Stromal cell of bone marrow (primary cell): ENCODE results near the gene IFNK.
A peak's percentile ranks its signal among the peaks of the same experiment; 100 is the strongest.

Experiments
- DNase-seq: peaks from one replicate; pipeline ENCODE4 v3.0.0-alpha.2; 2012; ENCODE audit warnings: low read depth

The IFNK gene

DNA sequence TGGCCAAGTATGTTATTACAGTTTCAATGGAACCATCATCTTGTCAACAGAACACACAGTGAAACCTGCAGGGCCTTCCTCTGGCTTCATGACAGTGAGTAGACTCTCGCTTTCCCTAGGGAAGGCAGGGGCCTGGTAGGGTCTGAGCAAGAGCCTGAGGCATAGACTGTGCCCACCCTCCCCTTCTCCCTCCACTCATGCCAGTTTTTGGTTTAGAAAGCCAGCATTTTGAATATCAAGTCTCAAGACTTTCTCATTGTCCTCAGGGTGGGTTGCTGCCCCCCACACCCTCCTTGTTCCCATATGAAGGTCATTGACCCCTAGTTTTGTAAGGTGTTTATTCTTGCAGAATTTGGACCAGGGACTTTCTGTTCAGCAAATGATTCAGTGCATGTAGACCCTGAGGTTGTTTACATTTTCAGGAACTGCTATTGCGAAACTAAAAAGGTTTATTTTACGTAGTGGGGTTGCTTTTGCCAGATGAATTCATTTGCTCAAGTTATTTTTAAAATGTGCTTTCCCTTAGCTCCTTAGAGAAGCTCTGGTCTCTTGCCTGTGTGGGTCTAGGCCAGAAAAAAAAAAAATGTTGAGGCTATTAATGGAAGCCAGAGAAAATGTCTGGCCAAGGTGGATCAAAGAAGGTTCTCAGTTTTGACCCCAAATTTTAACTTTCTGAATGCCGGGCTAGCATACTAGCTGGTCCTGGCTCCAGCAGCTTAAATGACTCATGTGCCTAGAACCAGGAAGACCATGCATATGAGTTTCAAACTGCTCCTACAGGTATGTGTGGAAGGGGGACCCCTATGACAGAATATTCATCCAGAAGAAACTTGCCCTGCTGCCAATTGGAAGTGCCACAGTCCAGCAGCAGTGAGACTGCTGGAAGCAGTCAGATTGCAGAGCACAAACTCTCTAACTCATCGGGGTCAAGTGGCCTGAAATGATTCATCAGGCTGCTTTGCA lies 15.7 kb downstream of the IFNK start:
- DNase-seq: peak; percentile 18

DNA sequence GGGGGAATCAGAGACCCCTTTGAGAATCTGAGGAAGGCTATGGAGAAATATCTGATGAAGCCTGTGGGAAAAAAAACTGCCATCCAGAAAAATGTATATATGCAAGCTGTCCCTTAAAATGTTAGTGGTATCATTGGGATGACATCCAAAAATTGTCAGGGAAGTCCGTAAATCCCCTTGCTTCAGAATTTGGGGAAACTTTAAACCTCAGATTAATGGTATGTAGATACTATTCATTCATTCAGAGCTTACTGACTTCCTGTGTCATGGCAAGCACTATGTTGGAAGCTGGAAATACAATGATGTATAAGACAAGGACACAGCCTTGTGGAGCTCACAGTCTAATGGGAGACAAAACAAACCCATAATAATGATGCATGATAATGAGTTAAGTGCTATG lies 16.4 kb downstream of the IFNK start:
- DNase-seq: no peak

DNA sequence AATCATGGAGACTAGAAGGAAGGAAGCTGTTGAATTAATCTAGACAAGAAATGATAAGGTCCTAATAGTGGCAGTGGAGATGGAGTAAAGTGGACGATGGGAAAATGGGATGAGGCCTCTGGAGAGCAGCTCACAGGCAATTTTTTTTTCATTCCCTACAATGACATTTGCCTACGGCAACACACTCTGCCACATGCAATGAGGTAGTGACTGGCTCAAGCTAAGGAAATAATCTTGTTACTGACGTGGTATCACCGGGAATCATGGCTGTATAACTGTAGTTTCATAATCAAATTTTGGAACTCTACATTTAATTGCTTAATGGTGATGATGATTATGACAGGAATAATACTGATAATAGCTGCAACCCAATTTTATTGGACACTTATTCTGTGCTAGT lies 17.6 kb downstream of the IFNK start:
- no peak for DNase-seq

DNA sequence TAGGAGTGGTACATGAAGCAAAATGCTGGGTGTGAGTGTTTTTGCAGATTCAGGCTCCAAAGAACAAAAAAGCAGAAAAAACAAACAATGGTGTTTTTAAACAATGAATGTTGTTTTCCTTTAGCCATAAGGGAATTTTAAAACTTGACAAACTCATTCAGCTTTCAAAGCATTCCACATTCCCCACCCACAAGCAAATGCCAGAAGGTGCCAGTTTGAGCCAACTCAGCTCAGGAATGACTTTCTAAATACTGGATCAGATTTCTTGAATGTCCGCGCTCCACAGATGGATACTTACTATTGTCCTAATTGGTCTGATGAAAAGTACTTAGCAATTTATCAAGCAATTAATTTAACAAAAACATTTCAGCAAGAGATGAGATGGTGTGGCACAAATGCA lies 18.4 kb downstream of the IFNK start:
- DNase-seq: no peak

DNA sequence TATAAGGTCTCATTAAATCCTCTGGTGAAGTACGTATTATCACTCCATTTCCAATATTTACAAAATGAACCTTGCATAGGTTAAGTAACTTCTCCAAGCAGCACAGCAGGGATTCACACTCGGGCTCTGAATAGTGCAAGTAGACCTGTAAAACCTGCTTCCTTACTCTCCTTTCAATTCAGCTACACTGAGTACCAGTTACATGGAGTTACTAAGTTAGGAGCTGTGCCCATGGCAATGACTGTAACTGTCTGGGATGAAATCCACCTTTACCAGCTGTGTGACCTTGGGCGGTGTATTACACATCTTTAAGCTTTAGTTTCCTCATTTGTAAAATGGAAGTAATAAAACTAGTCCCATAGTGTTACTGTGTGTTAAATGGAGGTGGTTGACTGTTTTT lies 21.4 kb downstream of the IFNK start:
- DNase-seq: no peak

DNA sequence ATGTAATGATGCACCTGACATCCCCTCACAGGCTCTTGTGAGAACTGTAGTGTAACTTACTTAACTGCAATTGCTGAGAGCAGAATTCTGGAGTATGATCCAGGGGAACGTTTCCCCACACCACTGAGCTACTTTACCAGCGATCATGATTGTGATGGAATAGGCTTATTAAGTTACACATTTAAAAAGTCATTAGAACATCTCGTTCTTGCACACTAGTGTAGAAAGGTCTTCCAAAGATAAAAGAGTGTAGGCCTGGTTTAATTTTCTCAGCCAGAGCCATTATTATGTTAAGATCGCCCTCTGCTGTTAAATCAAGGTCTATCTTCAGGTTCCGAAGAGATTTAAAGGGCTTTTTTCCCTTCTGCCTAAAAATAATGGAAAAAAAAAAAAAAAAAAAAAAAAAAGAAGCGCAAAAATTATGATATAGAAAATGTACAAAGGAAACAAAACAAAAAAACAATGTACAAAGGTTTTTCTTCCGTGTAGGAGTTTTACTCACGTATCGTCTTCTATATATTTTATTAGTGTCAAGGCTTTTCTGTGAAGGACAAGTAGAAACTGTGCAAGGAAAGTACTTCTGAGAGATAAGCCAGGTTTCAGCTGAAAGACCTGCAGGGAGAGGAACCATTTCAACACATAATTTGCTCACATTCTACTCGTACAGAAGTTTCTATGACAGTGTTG lies 24.1 kb downstream of the IFNK start:
- no peak for DNase-seq

DNA sequence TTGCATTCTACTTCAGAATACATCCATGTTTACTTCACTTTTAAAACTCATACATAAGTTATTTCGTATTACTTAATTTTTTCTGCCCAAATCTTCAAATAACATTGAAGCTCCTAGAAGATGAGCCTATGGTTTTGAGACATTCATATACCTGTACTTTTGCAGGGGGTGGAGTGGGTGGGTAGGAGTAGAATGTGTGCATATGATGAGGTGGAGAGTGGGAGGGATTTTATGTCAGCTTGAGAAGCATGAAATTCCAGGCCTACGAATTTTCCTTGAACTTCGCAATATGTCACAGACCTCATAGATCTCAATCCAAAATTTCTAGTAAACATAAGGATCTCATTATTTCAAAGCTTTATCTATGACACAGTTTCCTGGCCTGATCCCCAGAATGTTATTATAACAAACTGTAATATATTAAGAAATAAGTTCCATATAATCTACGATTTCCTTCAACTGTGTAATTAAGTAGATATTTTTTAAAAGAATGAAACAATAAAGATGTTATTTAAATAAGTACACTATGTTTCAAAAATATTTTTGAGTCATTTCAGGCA lies 25.2 kb downstream of the IFNK start:
- no peak for DNase-seq

DNA sequence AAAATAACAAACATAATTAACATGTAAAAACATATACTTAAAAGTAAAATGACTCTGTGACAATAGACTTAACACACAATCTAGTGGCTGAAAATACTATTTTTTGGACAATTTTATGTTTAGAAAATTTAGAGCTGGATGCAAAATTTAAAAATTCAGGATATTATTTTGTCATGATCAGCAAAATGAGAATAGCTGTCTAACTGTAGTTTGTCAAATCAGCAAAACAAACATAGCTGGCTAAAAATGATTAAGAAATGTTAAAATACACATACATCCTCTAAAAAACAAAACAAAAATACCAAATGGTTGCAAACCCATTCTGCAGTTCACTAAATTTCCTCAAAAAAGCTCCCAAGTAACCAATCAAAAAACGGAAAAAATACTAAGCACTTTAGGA lies 30.6 kb downstream of the IFNK start:
- no peak for DNase-seq

DNA sequence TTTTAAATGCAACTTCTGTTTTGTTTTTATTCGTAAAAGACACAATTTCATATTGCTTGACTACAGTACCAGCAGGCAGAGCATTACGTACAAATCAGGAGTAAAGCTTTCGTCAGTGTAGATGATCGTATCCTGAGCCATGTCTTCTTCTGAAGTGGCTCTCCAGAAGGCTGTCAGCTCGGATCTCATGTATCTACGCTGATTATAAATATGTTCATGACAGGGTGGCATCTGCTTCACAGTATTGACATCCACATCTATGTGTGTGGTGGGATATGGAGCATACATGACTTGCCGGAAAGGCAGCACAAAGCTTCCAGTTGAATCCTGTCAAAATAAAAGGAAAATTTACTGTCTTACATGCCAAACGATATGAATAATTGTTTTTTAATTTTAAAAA lies 32.4 kb downstream of the IFNK start:
- no peak for DNase-seq

DNA sequence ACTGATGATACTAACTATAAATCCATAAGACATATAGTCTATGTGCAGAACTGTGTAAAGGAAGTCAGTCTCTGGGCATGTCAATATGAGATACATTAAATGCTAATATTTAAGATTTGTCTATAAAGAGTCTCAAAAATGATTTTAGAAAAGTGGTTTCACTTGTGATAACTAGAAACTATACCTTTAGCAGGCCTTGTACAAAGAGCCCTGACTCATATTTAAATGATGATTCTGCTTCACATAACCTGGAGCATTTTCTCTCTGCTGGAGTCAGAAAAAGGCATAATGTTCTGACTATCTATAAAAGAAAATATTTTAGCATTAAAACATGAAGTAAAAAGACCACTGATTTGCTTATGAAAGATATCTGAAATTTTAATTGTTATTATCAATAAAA lies 34.2 kb downstream of the IFNK start:
- no peak for DNase-seq

DNA sequence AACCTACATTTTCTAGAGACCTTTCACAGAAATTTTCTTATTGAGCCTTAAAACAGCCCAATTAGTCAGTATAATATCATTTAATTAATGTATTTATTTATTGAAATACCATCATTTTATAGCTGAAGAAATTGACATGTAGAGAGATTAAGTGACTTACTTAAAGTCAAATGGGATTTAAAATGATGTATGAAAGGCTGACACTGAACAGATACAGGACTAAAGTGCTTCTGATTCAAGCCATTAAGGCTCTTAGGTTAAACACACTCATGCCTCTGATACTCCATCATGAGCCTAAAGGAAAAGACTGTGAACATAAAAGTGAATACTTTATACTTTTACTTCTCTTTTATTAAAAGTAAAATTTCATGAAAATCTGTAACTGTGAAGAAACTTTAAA lies 36.4 kb downstream of the IFNK start:
- no peak for DNase-seq

DNA sequence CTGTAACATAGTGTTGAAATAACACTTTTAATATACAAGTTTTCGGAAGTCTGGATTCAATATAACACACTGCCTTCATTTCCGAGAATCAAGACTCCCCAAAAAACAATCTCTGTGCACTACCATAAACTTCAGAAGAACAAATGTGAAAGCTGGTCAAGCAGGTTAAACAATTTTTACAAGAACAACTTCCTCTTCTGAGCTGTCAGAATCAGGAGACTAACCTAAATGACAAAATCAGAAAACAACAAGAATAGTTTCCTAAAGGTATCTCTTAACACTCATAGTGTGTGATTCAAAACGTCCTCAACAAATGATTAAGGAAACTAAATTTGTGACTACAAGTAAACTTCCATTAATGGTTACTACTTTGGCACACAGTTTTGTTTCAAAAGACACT lies 37.6 kb downstream of the IFNK start:
- no peak for DNase-seq

DNA sequence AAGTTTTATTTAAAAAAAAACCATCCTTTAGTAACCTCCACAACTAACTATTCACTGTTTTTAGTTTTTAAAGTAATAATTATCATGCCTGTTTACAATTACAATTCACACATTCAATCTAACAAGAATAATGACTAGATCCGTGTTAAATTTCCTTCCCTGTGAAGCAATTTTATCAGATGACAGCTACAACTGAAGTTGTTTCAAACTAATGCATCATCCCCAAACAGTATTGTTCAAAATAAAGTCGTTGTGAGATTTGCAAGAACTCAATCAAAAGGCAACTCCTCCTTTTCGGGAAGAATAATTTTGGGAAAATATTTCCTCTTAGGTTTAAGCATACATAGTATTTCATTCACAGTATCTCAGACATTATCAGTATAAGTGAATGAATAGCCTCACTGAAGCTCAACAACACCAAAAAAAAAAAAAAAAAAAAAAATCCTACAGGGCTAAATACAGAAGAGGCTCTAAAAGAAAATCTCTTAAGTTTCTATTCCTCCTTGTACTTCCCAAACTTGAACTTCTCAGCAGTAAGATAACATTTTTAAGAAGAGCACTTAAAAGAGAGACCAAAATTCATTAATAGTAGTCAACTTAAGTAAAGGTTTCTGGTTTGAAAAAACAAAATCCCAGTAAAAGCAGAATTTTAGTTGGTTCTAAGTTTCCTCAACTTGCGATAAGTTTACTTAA lies 39.8 kb downstream of the IFNK start:
- no peak for DNase-seq

DNA sequence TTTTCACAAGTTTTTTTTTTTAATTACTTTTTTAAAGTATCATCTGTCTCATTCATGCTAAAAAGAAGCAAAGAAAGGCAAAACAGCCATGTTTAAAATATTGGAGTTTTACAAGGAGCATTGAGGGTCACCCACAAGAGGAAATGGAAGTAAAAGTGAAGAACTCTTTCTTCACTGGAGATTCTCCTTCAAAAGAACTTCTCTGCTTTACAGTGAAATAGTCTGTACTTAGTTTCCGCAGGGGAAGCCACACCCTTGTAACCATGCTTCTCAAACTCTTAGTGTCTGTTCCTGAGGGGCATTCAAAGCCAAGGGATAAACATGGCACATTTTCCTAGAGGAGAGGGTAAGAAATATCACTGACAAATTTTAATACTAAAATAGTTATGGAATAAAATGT lies 40.6 kb downstream of the IFNK start:
- no peak for DNase-seq

DNA sequence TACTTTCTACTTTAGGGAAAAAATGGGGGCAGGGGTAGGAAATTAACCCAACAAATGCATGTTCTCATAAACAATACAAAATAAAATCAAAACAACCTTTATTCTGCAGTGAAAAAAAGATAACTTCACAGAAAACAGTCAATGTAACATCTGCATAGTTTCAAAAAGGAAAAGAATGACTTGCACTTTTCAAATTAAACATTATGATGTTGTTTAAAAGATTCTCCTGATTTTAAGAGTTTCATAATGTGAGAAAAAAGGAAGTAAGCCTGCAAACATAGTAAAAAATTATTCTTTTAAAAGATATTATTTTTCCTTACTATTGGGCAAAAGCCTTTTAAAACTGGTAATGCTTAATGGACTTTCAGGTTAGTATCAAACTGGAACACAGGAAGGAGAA lies 41.6 kb downstream of the IFNK start:
- DNase-seq: no peak

DNA sequence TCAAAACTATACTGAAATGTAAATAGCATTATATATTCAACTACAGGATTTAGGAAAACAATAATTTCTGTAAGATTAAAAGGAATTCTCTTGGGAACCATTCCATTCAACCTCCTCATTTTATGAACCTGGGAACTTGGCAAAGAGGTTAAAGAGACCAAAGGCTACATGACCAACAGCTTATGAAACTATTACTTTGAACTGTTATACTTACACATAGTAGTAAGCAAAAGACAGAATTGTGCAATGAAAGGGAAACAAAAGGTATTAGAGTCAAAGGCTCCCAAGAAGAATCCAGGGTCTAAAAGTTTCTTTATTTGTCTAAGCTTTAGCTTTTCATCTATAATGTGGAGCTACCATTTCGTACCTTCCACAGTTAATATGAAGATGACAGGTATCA lies 42.0 kb downstream of the IFNK start:
- DNase-seq: peak; percentile 2

DNA sequence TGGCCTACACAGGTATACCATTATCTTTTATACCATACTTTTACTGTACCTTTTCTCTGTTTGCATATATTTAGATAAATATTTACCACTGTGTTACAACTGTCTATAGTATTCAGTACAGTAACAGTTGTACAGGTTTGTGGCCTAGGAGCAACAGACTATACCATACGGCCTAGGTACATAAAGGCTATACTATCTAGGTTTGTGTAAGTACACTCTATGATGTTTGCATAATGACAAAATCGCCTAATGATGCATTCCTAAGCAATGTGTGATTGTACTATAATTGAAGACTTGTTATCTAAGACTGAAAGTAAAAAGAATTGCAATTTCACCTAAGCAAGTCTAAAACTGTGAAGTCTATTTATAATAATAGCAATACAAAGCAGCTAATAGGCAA lies 45.3 kb downstream of the IFNK start:
- DNase-seq: no peak

DNA sequence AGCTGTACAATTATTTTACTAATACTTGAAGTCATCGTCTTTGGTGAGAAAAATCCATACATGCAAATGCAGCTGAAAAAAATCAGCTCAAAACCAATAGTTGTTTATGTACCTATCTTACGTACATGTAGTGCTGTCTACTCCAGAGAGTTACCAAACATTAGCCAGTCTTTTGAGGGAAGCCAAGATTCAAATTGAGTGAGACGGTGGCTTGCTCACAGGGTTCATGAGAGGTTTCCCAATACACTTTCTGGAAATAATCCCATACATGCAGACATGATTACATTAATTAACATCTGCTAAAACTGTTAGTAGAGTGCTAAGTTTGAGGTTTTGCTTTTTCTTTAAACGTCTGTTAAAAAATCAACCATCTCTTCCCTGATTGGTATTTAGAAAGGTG lies 46.9 kb downstream of the IFNK start:
- no peak for DNase-seq

DNA sequence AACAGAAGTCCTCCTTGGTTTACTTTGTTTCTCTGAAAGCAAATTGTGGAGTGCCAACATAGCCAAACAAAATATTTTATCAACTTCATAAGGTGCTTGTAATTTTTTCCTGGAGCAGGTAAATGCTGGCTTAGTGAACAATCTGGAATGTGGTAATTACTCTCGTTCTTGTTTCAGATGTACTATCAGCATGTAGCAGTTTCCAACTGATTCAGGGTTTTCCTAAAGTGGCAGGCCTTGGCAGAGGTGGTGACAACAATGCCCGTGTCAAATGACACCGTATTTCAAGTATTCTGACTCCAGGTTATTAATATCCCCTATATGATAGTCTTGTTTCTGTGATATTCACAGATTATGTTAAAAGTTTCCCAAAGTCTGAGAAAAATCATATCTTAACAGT lies 48.0 kb downstream of the IFNK start:
- no peak for DNase-seq

DNA sequence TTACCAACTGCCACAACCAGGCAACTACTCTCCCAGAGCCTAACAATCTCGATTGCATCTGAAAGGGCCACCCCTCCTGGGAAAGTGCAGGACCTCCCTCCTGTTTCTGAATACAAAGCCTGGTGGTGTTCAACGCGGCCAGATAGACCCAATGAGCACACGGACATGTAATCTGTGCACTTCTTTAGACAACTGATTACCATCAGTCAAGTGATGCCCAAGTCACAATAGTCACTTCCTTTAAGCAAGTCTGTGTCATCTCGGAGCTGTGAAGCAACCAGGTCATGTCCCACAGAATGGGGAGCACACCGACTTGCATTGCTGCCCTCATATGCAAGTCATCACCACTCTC lies 48.5 kb downstream of the IFNK start:
- peak; percentile 17 for DNase-seq

DNA sequence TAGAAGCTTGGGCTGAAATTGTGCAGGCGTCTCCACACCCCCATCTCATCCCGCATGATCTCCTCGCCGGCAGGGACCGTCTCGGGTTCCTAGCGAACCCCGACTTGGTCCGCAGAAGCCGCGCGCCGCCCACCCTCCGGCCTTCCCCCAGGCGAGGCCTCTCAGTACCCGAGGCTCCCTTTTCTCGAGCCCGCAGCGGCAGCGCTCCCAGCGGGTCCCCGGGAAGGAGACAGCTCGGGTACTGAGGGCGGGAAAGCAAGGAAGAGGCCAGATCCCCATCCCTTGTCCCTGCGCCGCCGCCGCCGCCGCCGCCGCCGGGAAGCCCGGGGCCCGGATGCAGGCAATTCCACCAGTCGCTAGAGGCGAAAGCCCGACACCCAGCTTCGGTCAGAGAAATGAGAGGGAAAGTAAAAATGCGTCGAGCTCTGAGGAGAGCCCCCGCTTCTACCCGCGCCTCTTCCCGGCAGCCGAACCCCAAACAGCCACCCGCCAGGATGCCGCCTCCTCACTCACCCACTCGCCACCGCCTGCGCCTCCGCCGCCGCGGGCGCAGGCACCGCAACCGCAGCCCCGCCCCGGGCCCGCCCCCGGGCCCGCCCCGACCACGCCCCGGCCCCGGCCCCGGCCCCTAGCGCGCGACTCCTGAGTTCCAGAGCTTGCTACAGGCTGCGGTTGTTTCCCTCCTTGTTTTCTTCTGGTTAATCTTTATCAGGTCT lies 49.0 kb downstream of the IFNK start, which contains the start of gene C9orf72:
Gene C9orf72 (minus strand): TSS at position 564 of the 716 bp plus-strand sequence. CDS start 6,361 bp downstream, outside the sequence.
- peak; percentile 31 for DNase-seq
